M059J (cell line): ENCODE measurements around the gene DOCK8. TPM values are rescaled to one million over a fixed set of nuclear protein-coding genes. Genes with fewer than 3 reads are reported as not detected.

ENCODE experiments used
- DNase-seq: peaks from one replicate; pipeline ENCODE4 v3.0.0-alpha.2; 2012; ENCODE audit warnings: low read depth
- total RNA-seq: library from RNA; depleted of rRNA; stranded (reverse); fragments of >200 nt; shearing (Covaris generic); gene quantifications from 2 replicates; pipeline ENCODE4 v1.2.3, GENCODE V29; 2014

The DOCK8 gene
- total RNA-seq, 1 experiment from 2014 or later, result 0.49 TPM

DNA sequence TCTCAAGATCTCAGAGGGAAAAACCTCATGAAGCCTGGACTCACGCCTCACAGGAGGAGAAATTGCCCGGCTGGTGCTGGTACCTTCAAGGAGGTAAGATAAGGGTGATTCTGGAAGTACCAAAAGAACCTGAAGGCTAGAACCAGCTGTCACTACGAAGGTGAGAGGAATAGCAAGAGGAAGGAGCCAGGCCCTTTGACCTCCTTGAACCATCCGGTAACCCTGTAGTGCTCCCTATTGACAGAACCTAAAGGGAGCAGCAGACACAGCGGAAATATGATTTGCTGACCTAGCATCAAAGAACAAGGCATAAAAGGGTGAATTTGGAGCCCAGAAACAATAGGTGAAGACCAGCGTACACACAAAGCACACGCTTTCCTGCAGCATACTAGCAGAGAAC, 92.2 kb downstream of the DOCK8 start:
- DNase-seq, result no peak

DNA sequence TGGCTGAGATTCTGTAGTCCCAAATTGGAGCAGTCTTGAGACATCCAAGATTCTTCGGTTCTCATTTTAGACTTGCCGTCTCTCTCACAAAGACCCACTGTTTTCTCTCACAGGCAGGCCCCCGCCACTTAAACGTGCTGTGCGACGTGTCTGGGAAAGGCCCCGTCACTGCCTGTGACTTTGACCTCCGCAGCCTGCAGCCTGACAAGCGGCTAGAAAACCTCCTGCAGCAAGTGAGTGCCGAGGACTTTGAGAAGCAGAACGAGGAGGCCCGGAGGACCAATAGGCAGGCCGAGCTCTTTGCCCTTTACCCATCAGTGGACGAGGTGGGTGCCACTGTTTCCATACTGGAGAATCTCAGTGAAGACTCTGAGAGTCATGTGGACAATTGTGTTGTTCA, 97.2 kb downstream of the DOCK8 start:
- no peak for DNase-seq

GRCh38 chr9:312596-313320, 98.1 kb downstream of the DOCK8 start:
- DNase-seq, result no peak

DNA sequence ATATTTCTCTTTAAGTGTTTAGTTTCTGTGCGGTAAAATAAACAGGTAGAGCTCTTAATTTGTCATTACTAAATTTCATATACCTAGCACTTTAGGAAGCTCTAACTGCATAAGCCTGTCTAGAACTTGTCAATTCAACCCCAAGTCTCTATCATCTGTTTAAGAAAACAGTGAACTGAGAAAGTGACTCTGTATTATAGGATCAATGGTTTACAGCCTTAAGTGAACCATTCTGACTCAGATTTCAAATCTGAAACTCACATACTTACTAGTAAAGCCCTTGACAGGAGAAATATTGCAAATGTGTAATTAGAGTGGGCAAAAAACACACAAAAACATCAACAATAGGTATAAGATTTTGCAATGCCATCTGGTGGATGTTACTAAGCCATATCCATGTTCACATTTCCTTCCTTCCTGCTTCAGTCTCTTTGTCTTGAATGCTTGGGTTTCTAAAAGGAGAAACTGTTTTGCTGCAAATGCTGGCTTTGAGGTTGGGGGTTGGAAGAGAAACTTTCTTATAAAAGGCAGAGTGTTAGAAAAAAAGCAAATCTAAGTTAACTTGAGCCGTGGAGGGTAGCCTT, 101.8 kb downstream of the DOCK8 start:
- DNase-seq, result peak; percentile 13

- no peak for DNase-seq
Measured at GRCh38 chr9:318646-319045, 104.0 kb downstream of the DOCK8 start.

- DNase-seq, result no peak
Measured at GRCh38 chr9:324971-325370, 110.3 kb downstream of the DOCK8 start.

DNA sequence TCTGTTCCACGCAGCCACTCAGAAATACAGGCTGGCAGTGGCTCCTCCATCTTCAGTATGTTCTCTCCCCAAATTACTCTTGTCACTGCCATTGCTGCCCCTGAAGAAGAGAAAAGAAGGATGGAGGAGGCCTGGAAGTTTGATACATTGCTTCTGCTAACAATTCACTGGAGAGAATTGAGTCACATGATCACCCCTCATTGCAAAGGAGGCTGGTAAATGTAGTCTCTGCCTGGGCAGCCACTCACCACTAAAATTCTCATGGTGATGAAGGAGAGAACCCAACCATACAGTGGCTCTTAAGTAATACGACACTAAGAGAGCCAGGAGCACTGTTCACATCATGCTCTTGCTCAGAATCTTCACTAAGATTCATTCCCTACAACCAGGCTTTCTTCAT, 112.0 kb downstream of the DOCK8 start:
- no peak for DNase-seq

- no peak for DNase-seq
Measured at GRCh38 chr9:328453-328852, 113.8 kb downstream of the DOCK8 start.

GRCh38 chr9:331197-331596, 116.5 kb downstream of the DOCK8 start:
- no peak for DNase-seq

DNA sequence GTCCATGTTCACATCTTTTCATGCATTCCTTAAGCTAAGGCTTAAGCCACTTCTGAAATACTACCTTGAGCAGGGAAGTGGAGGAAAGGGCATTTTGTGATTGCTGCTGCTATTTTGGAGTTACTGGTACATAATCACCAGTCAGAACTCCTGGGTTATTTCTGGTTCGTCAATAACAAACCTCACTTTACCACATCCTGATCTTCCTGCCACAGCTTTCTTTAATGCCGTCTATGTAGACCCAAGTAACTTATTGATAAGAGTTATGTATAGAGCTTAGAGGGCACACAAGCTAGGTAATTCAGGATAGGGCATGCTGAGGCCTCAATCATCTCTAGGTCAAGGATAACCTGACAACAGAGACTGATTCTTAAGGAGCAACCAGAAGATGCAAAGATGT, 120.7 kb downstream of the DOCK8 start:
- no peak for DNase-seq

DNA sequence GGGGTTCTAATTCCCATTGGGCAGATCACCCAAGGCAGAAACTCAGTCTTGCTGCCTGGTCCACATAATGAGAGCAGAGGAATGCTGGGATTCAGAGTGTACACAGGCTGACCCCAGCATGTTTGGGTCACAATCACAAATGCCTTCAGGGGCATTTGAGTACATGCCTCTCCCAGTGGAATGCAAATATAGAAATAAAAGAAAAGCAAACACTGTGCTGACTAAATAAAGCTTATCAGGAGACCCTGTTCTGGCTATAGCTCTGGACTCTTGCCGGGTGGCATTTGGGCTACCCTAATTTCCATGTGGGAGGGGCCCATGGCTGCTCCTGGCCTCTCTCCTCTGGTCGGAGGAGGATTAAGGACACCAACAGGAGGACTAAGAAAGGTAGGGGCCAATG, 121.4 kb downstream of the DOCK8 start:
- peak; percentile 69 for DNase-seq

- no peak for DNase-seq
Measured at GRCh38 chr9:338602-339001, 123.9 kb downstream of the DOCK8 start.

GRCh38 chr9:341634-342421, 127.2 kb downstream of the DOCK8 start:
- DNase-seq, result peak; percentile 36

DNA sequence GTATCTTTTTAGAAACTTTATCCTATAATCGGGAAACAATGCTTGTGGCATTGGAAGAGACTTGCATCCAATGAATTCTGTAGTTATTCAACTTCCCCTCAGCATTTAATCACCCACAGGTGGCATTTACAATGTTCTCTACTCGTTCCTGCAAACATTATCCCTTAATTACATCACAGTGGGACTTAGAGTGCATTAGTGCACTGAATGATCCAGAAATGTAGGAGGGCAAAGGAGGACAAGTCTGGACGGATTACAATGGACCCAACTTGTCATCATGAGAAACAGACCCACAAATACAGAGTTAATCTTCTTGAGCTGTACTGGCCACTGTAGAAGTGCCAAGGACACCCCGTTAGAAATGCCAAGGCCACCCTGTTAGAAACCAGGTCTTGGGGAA, 129.1 kb downstream of the DOCK8 start:
- DNase-seq, result no peak

- DNase-seq, result no peak
Measured at GRCh38 chr9:346111-346571, 131.5 kb downstream of the DOCK8 start.

DNA sequence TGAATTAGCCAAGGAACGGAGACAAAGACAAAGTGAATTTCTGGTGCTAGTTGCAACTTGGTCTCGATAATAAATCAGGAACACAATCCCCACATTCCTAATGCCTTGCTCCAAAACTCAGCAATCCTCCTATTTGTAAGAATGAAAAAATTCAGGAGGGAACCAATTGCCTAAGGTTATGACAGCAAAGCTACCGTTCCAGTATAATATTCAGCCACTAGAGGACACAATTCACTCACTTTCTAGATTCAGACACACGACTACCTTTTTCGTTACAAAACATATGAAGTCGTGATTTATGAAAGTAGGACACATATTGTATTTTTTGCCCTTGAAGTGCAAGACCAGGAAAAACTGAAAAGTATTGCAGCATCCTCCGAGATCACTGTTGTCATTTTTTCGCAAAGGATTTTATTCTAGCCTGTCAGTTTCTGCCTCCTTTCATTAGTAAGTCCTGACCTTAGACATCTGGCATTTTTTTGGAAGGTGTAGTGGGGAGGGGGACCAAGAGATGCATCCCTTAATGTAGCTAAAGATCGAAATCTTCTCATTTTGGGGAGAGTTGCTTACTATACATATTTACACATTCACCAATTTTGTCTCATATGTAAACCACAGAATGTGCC, 133.1 kb downstream of the DOCK8 start:
- DNase-seq, result peak; percentile 54

DNA sequence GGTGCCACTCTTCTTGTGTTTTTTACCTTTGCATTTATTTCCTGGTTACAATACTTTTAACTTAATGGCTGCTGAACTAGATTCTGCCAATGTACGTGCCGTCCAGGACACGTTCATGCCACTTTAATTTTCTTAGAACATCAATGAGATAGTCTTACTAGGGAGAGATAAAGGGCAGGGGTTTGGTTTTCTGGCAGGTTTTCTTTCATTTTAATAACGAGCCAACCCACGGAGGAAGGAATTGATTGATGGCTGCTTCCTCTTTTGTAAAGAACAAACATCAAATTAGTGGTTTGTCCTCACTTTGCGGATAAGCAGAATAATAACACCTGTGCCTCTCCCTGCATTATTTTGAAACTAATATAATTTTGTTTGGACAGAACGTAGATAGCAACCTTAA, 135.7 kb downstream of the DOCK8 start:
- no peak for DNase-seq

DNA sequence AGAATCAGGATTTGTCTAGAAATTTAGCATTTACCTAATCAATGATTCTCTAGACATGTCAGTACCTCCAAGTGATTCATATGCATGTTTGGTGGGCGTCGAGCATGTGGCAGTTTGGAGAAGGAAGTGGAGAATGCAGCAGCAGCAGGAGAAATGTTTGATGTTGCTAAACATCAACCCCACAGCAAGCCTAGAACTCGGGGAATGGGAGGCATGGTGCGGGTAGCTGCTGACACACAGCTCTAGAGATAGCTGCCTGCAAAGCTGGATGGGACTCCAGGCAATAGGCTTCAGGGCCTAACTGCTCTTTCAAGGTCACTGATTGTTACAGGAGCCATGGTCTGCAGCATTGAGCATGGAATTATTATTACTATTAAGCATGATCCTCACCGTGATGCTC, 137.3 kb downstream of the DOCK8 start:
- no peak for DNase-seq

DNA sequence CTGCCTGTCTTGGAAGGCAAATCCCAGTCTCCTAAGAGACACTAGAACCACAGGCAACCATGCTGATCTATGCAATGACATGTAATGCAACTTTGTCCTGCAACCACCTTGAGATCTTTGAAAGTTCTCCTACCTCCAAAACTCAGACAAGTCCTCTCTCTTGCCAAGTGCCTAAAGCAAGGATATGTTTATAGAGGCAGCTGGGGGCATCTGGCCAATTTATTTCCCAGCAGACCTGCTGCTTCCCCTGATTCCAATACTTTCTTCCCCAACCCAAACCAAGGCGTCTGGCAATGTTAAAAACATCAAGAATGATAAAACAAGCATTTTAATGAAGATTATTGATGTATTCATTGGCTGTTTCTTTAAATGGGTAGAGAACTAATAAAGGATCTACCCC, 138.4 kb downstream of the DOCK8 start:
- peak; percentile 9 for DNase-seq

- no peak for DNase-seq
Measured at GRCh38 chr9:354453-354852, 139.8 kb downstream of the DOCK8 start.

DNA sequence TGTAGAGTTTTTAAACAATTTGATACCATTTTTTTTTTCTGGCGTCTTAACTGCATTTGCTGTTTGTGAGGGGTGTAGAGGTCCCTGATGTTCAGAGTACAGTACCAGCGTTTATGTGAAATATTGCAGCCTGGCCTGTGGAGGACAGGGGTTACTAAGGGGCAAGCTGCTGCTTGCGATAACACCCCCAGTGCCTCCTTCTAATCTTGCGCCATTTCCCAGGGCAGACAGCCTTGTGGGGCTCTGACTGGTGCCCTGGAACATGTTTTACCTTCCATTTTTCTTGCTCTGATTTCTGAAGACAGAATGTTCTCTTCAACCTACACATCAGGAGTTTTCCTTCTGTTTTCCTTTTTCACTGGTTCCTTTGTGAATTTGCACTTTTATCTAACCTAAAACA, 142.9 kb downstream of the DOCK8 start:
- no peak for DNase-seq

GRCh38 chr9:362561-363273, 148.1 kb downstream of the DOCK8 start:
- no peak for DNase-seq
